Psoas muscle (tissue), 8 donors: Measurements from ENCODE around the gene IFFO2. TPM values are rescaled to one million over a fixed set of nuclear protein-coding genes. Genes with fewer than 3 reads are reported as not detected.

Source experiments
- ATAC-seq, 4 donors: fragments of 200-7000 bp; cut with Tn5 transposase; one replicate each; pipeline ENCODE4 v1.9.1; 2020; ENCODE audit warnings: moderate library complexity in 3 of 4, mild to moderate bottlenecking in 2 of 4
- DNase-seq, 2 donors: peaks; one replicate each; pipeline ENCODE4 v3.0.0-alpha.2; 2020
- H3K27ac ChIP-seq: fragments of 200-600 bp; one replicate; pipeline ENCODE4 v1.8.0; 2022
- H3K27me3 ChIP-seq, 3 donors: fragments of 200-600 bp in 1 of 3; one replicate each; pipeline versions ENCODE4 v1.6.1 to v1.8.0; 2013 to 2022; ENCODE audit warnings: low read length in 2 of 3, mild to moderate bottlenecking in 2 of 3, moderate library complexity in 1 of 3; ENCODE audit not compliant: insufficient read depth in 3 of 3
- H3K36me3 ChIP-seq, 2 donors: fragments of 200-600 bp in 1 of 2; one replicate each; pipeline versions ENCODE4 v1.6.1 to v1.8.0; 2013 to 2022; ENCODE audit warnings: low read depth in 1 of 2, mild to moderate bottlenecking in 1 of 2, moderate library complexity in 1 of 2; ENCODE audit not compliant: insufficient read depth in 1 of 2
- H3K4me1 ChIP-seq: fragments of 200-600 bp; one replicate; pipeline ENCODE4 v1.8.0; 2022
- H3K4me3 ChIP-seq: fragments of 200-600 bp; one replicate; pipeline ENCODE4 v1.8.0; 2022; ENCODE audit warnings: mild to moderate bottlenecking
- H3K9me3 ChIP-seq: fragments of 200-600 bp; one replicate; pipeline ENCODE4 v1.8.0; 2022
- CTCF ChIP-seq: fragments of 200-600 bp; IDR thresholded peaks from one replicate; pipeline ENCODE4 v1.8.0; 2022; ENCODE audit warnings: antibody characterized with exemption
- WGBS, 3 donors: extraction: QIAGEN DNeasy Blood & Tissue Kit; methylation state at CpG; one replicate each; pipeline versions ENCODE4 v1.1.6 to v1.1.7; 2013; 5-methylcytosine and 5-hydroxymethylcytosine counted together
- intact Hi-C, 2 donors: fragments of 100-400 bp; cut with DNase I; formaldehyde crosslinking; loops; one replicate each; pipeline versions ENCODE4 v1.11.0 to v1.14.2; 2022
- long read RNA-seq, 2 donors: library from polyadenylated mRNA; unstranded; transcript quantifications; one replicate each; pipeline ENCODE4 v2.0.0, GENCODE V29; 2021
- polyA plus RNA-seq, 3 donors: library from polyadenylated mRNA; stranded (reverse); fragments of 200-250 nt; gene quantifications; one replicate each; pipeline ENCODE4 v1.2.3, GENCODE V29; 2013
- total RNA-seq, 4 donors: library from RNA; stranded (reverse); fragmentation: NEBNext Ultra II Directional in 2 of 4; extraction: Animal tissue kit (Norgen Biotek cat#: 25700) in 2 of 4; gene quantifications; one replicate each; pipeline versions ENCODE4 v1.2.1 to v1.2.4, GENCODE V29; 2021 to 2023
- donor health status: healthy with polysubstance abuse.
- donor health status: DM: no; HTN: no; CAD: no; lungs with moderate emphysema.
- donor health status: Bipolar disorder and iron deficiency.
- donor health status: healthy.
- donor health status: DM: yes; HTN: yes; CAD: no.
- donor health status: DM: no; HTN: no; CAD: no.
- donor health status: DM: no; HTN: no; CAD: no.
- donor health status: DM: yes; HTN: yes; CAD: no.

Gene IFFO2
- 10 to 100 TPM in 1 of 4 donors, 1 to 10 TPM in 3; 3.7 to 14.0 (median 6.8) TPM for total RNA-seq
- 1 to 10 TPM in 2 of 3 donors, under 1 TPM in 1; 0.94 to 1.9 (median 1.2) TPM for polyA plus RNA-seq
- long read RNA-seq, donor 1, full-length matches to known transcripts, result 1 of 1 reads
- long read RNA-seq, donor 1, partial matches to known transcripts, result 0 of 1 reads
- long read RNA-seq, donor 1, other reads (novel, unspliced or antisense), result 0 of 1 reads
- long read RNA-seq, donor 2, result 0 reads

GRCh38 chr1:18956193-18957135 lies at the start of gene IFFO2:
Gene IFFO2 (minus strand): TSS chr1:18956676. CDS start chr1:18956332, 344 bp downstream.
- TF ChIP-seq CTCF, result no peak
- Histone ChIP-seq H3K36me3 (no peaks in the 10 kb centered on the region), H3K27me3 (no peaks in the 10 kb centered on the region), H3K9me3 (no peaks in the 10 kb centered on the region), H3K4me1 (peaks cover 15% of the 10 kb centered on the region), H3K4me3 (peak within 1 kb of the TSS; percentile 80), H3K27ac (peak within 1 kb of the TSS; percentile 68)
- ATAC-seq, result peak; percentile 97 to 98 (median 98)
- intact Hi-C loops, result loop anchor here in 1 of 2 donors (5.0 to 10.0 kb wide), 2 partner anchors 34 to 118 kb away; no protein-coding TSS in a partner anchor
- 0 to 1% (median 0%) methylated on average over 49 to 119 of the region's 119 CpGs for WGBS, 3 donors
- DNase-seq, result peak; percentile 98 to 99

GRCh38 chr1:19006000-19006399 lies 49.5 kb upstream of the IFFO2 start:
- Histone ChIP-seq H3K36me3 (no peaks in the 10 kb centered on the region), H3K27ac (no peak overlapping the region), H3K4me1 (no peaks in the 10 kb centered on the region), H3K27me3 (no peaks in the 10 kb centered on the region), H3K4me3 (no peak overlapping the region), H3K9me3 (peaks cover 6% of the 10 kb centered on the region)
- no peak for TF ChIP-seq CTCF
- intact Hi-C loops, result no loop called here
- DNase-seq (no peak), ATAC-seq (no peak)
- 37 to 42% (median 39%) methylated on average over 4 of the region's 4 CpGs for WGBS, 3 donors

DNA sequence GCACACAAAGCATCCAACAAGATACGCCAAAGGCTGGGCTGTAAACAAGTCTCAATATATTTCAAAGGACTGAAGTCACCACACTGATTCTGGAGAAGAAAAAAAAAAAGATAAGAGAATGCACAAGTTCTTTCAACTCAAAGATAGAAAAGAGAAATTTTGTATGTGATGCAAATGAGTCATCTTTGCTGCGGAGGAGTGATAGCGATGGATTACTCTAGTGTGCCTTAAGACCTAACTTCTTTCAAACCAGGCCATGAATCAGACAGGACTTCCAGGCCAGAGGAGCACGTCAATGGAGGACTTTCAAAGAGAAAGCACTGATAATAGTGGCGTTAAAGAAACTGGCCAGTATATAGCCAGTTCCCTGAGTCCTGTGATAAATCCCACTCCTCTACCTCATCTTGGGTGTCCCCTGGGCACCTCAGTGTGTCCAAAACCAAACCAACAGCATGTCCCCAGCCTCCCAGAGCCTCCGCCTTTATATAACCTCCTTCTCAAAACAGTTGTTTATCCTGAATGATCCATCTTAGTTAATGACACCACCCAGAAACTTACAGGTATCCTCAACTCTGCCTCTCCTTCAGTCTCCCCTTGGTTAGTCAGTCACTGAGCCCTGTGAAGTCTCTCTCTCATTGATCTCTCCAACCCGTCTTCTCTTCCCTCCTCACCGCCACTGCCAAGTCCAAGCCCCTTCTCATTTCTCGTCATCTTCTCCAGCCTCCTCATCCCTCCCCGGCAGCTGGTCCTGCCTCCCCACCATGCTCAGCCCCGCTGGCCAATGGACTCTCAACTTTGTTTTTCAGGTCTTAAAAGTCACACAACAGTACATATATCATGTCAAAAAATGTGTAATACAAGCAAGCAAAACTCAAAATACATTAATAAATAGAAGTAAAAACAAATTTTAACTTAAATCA lies 47.2 kb upstream of the IFFO2 start:
- H3K4me1 ChIP-seq, result no peaks in the 10 kb centered on the region
- H3K4me3 ChIP-seq, result no peak overlapping the region
- H3K36me3 ChIP-seq, result no peaks in the 10 kb centered on the region
- no peak for TF ChIP-seq CTCF
- H3K27me3 ChIP-seq, result no peaks in the 10 kb centered on the region
- H3K27ac ChIP-seq, result no peak overlapping the region
- intact Hi-C loops, result no loop called here
- ATAC-seq, result no peak
- H3K9me3 ChIP-seq, result peaks cover 6% of the 10 kb centered on the region
- WGBS, 3 donors, result 82 to 86% (median 82%) methylated on average over 11 of the region's 11 CpGs
- DNase-seq, result no peak

DNA sequence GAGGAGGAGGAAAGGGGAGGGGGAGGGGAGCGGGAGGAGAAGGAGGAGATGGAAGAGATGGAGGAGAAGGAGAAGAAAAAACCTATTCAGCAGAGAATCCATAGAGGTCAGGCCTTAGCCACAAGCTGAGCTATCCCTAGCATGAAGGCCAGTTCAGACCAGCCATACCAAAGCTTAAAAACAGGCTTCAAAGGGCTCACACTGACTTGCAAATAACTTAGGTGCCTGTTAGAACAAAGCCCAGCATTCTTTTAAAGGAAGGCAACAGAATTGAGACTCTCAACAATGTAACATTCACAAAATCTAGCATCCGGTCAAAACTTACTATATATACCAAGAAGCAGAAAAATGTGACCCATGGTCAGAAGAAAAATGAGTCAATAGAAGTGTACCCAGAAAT lies 43.6 kb upstream of the IFFO2 start:
- no peak overlapping the region for H3K27ac ChIP-seq
- no peak overlapping the region for H3K4me3 ChIP-seq
- peaks cover 6% of the 10 kb centered on the region for H3K9me3 ChIP-seq
- DNase-seq, result no peak
- ATAC-seq, result no peak
- intact Hi-C loops, result no loop called here
- H3K4me1 ChIP-seq, result no peaks in the 10 kb centered on the region
- WGBS, 3 donors, result 78 to 84% (median 82%) methylated on average over 2 of the region's 2 CpGs
- H3K36me3 ChIP-seq, result no peaks in the 10 kb centered on the region
- H3K27me3 ChIP-seq, result no peaks in the 10 kb centered on the region
- no peak for TF ChIP-seq CTCF
